ENCODE data around the gene FARS2. TPM values are rescaled to one million over a fixed set of nuclear protein-coding genes. Genes with fewer than 3 reads are reported as not detected.

The FARS2 gene
- polyA plus RNA-seq, 1 donor (not counting 4 experiments of a cell fraction or from before 2014, with no cell fraction given) = 21.3 TPM

GRCh38 chr6:5274231-5274630, 12.9 kb downstream of the FARS2 start:
- Histone ChIP-seq H3K79me2 (ENCODE audit: control insufficient read depth, insufficient read depth, low read length) (peaks cover 22% of the 10 kb centered on the region), H3K9me1 (ENCODE audit: control insufficient read depth, extremely low read depth, insufficient read depth, low read length) (no peaks in the 10 kb centered on the region), H4K20me1 (ENCODE audit: control insufficient read depth, extremely low read depth, insufficient read depth, low read length) (no peaks in the 10 kb centered on the region), H3K27ac (ENCODE audit: control insufficient read depth, insufficient read depth, low read length) (no peak overlapping the region), H3K27me3 (ENCODE audit: control insufficient read depth, extremely low read depth, insufficient read depth, low read length) (no peaks in the 10 kb centered on the region), H3K4me2 (ENCODE audit: control insufficient read depth, extremely low read depth, insufficient read depth, low read depth, low read length) (no peak overlapping the region), H3K4me1 (ENCODE audit: control insufficient read depth, extremely low read depth, insufficient read depth, low read length) (peaks cover 12% of the 10 kb centered on the region), H3K36me3 (ENCODE audit: control insufficient read depth in 2 of 2, extremely low read depth in 1 of 2, insufficient read depth in 2 of 2, low read length in 2 of 2) (peaks cover 0 to 3% of the 10 kb centered on the region in 2 experiments), H3K4me3 (ENCODE audit: control insufficient read depth in 2 of 3, extremely low read depth in 1 of 3, insufficient read depth in 2 of 3, low read depth in 1 of 3, low read length in 3 of 3) (no peak overlapping the region), H3K9me3 (ENCODE audit: control insufficient read depth, low read depth, low read length) (no peaks in the 10 kb centered on the region), H2AFZ (ENCODE audit: control insufficient read depth, low read length) (no peak overlapping the region), H3K9ac (ENCODE audit: control insufficient read depth, extremely low read depth, insufficient read depth, low read length) (no peak overlapping the region)
- FAIRE-seq (no peak), DNase-seq (ENCODE audit: low read depth, low spot score) (no peak)
- TF ChIP-seq CTCF (optimal IDR thresholded peaks at IDR 0.05 in 1 of 3, IDR thresholded peaks at IDR 0.05 in 1 of 3, conservative IDR thresholded peaks at IDR 0.05 in 1 of 3; ENCODE audit: extremely low read depth in 1 of 3, insufficient read depth in 2 of 3, low read length in 3 of 3) (no peak), EZH2 (IDR thresholded peaks at IDR 0.05; ENCODE audit: low read length) (no peak)
- dilution Hi-C loops (cut with MboI; ENCODE audit: extremely low pct_ligation_motif_present, low sequenced_read_pairs) = no loop called here

DNA sequence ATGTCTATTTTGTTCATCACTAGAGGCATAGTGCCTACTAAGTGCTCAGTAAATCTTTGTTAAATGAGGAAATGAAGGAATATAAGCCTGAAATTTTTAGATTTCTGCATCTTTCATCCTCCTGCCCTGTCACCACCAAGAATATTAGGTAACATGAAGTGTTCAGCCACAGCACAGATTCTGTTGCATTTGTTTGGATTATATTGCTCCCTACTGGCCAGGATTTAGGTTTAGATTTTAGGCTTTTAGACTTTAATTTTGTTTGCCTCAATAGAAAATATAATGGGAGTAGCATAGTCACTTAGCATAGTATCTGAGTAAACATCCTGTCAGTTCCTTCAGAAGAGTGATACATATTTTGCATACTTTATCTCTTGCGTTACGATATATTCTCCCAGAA, 14.2 kb downstream of the FARS2 start:
- no peak overlapping the region for H3K27ac ChIP-seq (ENCODE audit: control insufficient read depth, insufficient read depth, low read length)
- no peak overlapping the region for H3K4me2 ChIP-seq (ENCODE audit: control insufficient read depth, extremely low read depth, insufficient read depth, low read depth, low read length)
- no peak overlapping the region for H3K9ac ChIP-seq (ENCODE audit: control insufficient read depth, extremely low read depth, insufficient read depth, low read length)
- H2AFZ ChIP-seq (ENCODE audit: control insufficient read depth, low read length) = no peak overlapping the region
- no peak for FAIRE-seq
- TF ChIP-seq EZH2 (IDR thresholded peaks at IDR 0.05; ENCODE audit: low read length) = no peak
- TF ChIP-seq CTCF (optimal IDR thresholded peaks at IDR 0.05 in 1 of 3, IDR thresholded peaks at IDR 0.05 in 1 of 3, conservative IDR thresholded peaks at IDR 0.05 in 1 of 3; ENCODE audit: extremely low read depth in 1 of 3, insufficient read depth in 2 of 3, low read length in 3 of 3) = peak in 1 of 3 experiments; percentile 10
- no peak for DNase-seq (ENCODE audit: low read depth, low spot score)
- no peaks in the 10 kb centered on the region for H3K27me3 ChIP-seq (ENCODE audit: control insufficient read depth, extremely low read depth, insufficient read depth, low read length)
- peaks cover 23% of the 10 kb centered on the region for H3K79me2 ChIP-seq (ENCODE audit: control insufficient read depth, insufficient read depth, low read length)
- H4K20me1 ChIP-seq (ENCODE audit: control insufficient read depth, extremely low read depth, insufficient read depth, low read length) = no peaks in the 10 kb centered on the region
- H3K4me3 ChIP-seq (ENCODE audit: control insufficient read depth in 2 of 3, extremely low read depth in 1 of 3, insufficient read depth in 2 of 3, low read depth in 1 of 3, low read length in 3 of 3) = no peak overlapping the region
- H3K4me1 ChIP-seq (ENCODE audit: control insufficient read depth, extremely low read depth, insufficient read depth, low read length) = peaks cover 15% of the 10 kb centered on the region
- dilution Hi-C loops (cut with MboI; ENCODE audit: extremely low pct_ligation_motif_present, low sequenced_read_pairs) = no loop called here
- no peaks in the 10 kb centered on the region for H3K9me3 ChIP-seq (ENCODE audit: control insufficient read depth, low read depth, low read length)
- peaks cover 0 to 3% of the 10 kb centered on the region in 2 experiments for H3K36me3 ChIP-seq (ENCODE audit: control insufficient read depth in 2 of 2, extremely low read depth in 1 of 2, insufficient read depth in 2 of 2, low read length in 2 of 2)
- H3K9me1 ChIP-seq (ENCODE audit: control insufficient read depth, extremely low read depth, insufficient read depth, low read length) = no peaks in the 10 kb centered on the region
